Keratinocyte (primary cell): ENCODE results near the gene NR1H2. TPM values are rescaled to one million over a fixed set of nuclear protein-coding genes. Genes with fewer than 3 reads are reported as not detected.
"Not testable (repeated sequence)": the region's sequence is repeated elsewhere in the genome, so short reads cannot be mapped to it uniquely, and the experiment has no call there.

Source experiments
- DNase-seq: peaks from one replicate; pipeline ENCODE4 v3.0.0-alpha.2; 2011; ENCODE audit warnings: low read depth, missing footprints, low spot score
- FAIRE-seq: peaks from 2 replicates; lab custom pipeline; 2011; peaks lifted over from hg19 to GRCh38; lab: Jason Lieb, UNC
- H2AFZ ChIP-seq: 2 replicates; pipeline ENCODE4 v1.6.0; 2012; ENCODE audit warnings: low read length, control low read depth, inconsistent platforms; ENCODE audit not compliant: control insufficient read depth
- H3K27ac ChIP-seq: 2 replicates; pipeline ENCODE4 v1.5.1; 2011; ENCODE audit warnings: low read length; ENCODE audit not compliant: control insufficient read depth, insufficient read depth
- H3K27me3 ChIP-seq: 3 replicates; pipeline ENCODE4 v1.6.0; 2011; ENCODE audit warnings: low read length; ENCODE audit not compliant: control insufficient read depth, insufficient read depth; ENCODE audit errors: extremely low read depth
- H3K36me3 ChIP-seq, 2 experiments: 2 replicates in 1 of 2; 3 replicates in 1 of 2; pipeline ENCODE4 v1.5.1; 2011; ENCODE audit warnings: low read length in 2 of 2, mild to moderate bottlenecking in 1 of 2; ENCODE audit not compliant: control insufficient read depth in 2 of 2, insufficient read depth in 2 of 2; ENCODE audit errors: extremely low read depth in 1 of 2
- H3K4me1 ChIP-seq: 3 replicates; pipeline ENCODE4 v1.5.1; 2011; ENCODE audit warnings: low read length; ENCODE audit not compliant: control insufficient read depth, insufficient read depth; ENCODE audit errors: extremely low read depth
- H3K4me2 ChIP-seq: 3 replicates; pipeline ENCODE4 v1.6.0; 2011; ENCODE audit warnings: low read depth, low read length; ENCODE audit not compliant: control insufficient read depth, insufficient read depth; ENCODE audit errors: extremely low read depth
- H3K4me3 ChIP-seq, 3 experiments: fragments of 200-600 bp in 1 of 3; sonication (generic) in 1 of 3; 2 replicates in 2 of 3; 3 replicates in 1 of 3; pipeline ENCODE4 v1.5.1; 2011 to 2016; ENCODE audit warnings: low read length in 3 of 3, mild to moderate bottlenecking in 3 of 3, control low read depth in 2 of 3, inconsistent platforms in 1 of 3, low read depth in 1 of 3, mixed read lengths in 1 of 3, mixed run types in 1 of 3, moderate library complexity in 1 of 3; ENCODE audit not compliant: control insufficient read depth in 2 of 3, insufficient read depth in 2 of 3; ENCODE audit errors: extremely low read depth in 1 of 3
- H3K79me2 ChIP-seq: 2 replicates; pipeline ENCODE4 v1.6.0; 2012; ENCODE audit warnings: low read length; ENCODE audit not compliant: control insufficient read depth, insufficient read depth
- H3K9ac ChIP-seq: 3 replicates; pipeline ENCODE4 v1.6.0; 2011; ENCODE audit warnings: low read length; ENCODE audit not compliant: control insufficient read depth, insufficient read depth; ENCODE audit errors: extremely low read depth
- H3K9me1 ChIP-seq: 3 replicates; pipeline ENCODE4 v1.6.0; 2011; ENCODE audit warnings: low read length; ENCODE audit not compliant: control insufficient read depth, insufficient read depth; ENCODE audit errors: extremely low read depth
- H3K9me3 ChIP-seq: 2 replicates; pipeline ENCODE4 v1.5.1; 2012; ENCODE audit warnings: low read depth, low read length; ENCODE audit not compliant: control insufficient read depth
- H4K20me1 ChIP-seq: 3 replicates; pipeline ENCODE4 v1.6.0; 2011; ENCODE audit warnings: low read length; ENCODE audit not compliant: control insufficient read depth, insufficient read depth; ENCODE audit errors: extremely low read depth
- CTCF ChIP-seq, 3 experiments: IDR thresholded peaks in 1 of 3; conservative IDR thresholded peaks in 1 of 3; optimal IDR thresholded peaks in 1 of 3; 2 replicates in 2 of 3; 3 replicates in 1 of 3; pipeline versions ENCODE3 to v1.5.1; 2011; ENCODE audit warnings: low read length in 3 of 3, mild to moderate bottlenecking in 3 of 3, moderate library complexity in 2 of 3, control low read depth in 1 of 3, inconsistent platforms in 1 of 3; ENCODE audit not compliant: insufficient read depth in 2 of 3; ENCODE audit errors: extremely low read depth in 1 of 3
- EZH2 ChIP-seq: IDR thresholded peaks from one replicate; pipeline ENCODE4 v1.6.1; 2012; ENCODE audit warnings: inconsistent platforms, mild to moderate bottlenecking, low read length, moderate library complexity
- dilution Hi-C: fragments of 300-500 bp; cut with MboI; formaldehyde crosslinking; loops from one replicate; pipeline ENCODE4 v1.7.0; 2020; ENCODE audit warnings: low sequenced_read_pairs; ENCODE audit not compliant: extremely low pct_ligation_motif_present
- polyA plus RNA-seq, 5 experiments: library from polyadenylated mRNA; depleted of rRNA in 3 of 5; stranded (reverse) in 3 of 5; stranded (forward) in 1 of 5; unstranded in 1 of 5; fragments of >200 nt; gene quantifications; 1 replicate in 1 of 5; 2 replicates in 3 of 5; 3 replicates in 1 of 5; pipeline versions ENCODE4 v1.2.1 to v1.2.3, GENCODE V29; 2011 to 2012; ENCODE audit warnings: missing spikeins in 2 of 5, low read depth in 1 of 5, low replicate concordance in 1 of 5

The NR1H2 gene
- polyA plus RNA-seq, 1 donor (not counting 4 experiments of a cell fraction or from before 2014, with no cell fraction given) = 19.5 TPM

GRCh38 chr19:50341091-50341564 is 35.1 kb upstream of the NR1H2 start:
- Histone ChIP-seq H2AFZ (no peak overlapping the region), H3K9ac (no peak overlapping the region), H3K4me2 (no peak overlapping the region), H3K27ac (no peak overlapping the region), H3K36me3 (no peaks in the 10 kb centered on the region), H3K4me1 (no peaks in the 10 kb centered on the region), H3K4me3 (no peak overlapping the region), H3K27me3 (no peaks in the 10 kb centered on the region), H3K79me2 (no peaks in the 10 kb centered on the region), H3K9me1 (no peaks in the 10 kb centered on the region), H4K20me1 (no peaks in the 10 kb centered on the region), H3K9me3 (no peaks in the 10 kb centered on the region)
- no peak for TF ChIP-seq EZH2
- TF ChIP-seq CTCF (optimal IDR thresholded peaks at IDR 0.05 in 1 of 3, IDR thresholded peaks at IDR 0.05 in 1 of 3, conservative IDR thresholded peaks at IDR 0.05 in 1 of 3; ENCODE audit: extremely low read depth in 1 of 3, insufficient read depth in 2 of 3, low read length in 3 of 3) = no peak
- DNase-seq (no peak), FAIRE-seq (no peak)
- dilution Hi-C loops = no loop called here

GRCh38 chr19:50344661-50345318 is 31.5 kb upstream of the NR1H2 start:
- dilution Hi-C loops = no loop called here
- no peak overlapping the region for H2AFZ ChIP-seq
- H3K9me1 ChIP-seq = no peaks in the 10 kb centered on the region
- FAIRE-seq = no peak
- no peaks in the 10 kb centered on the region for H3K9me3 ChIP-seq
- H3K27me3 ChIP-seq = no peaks in the 10 kb centered on the region
- H3K36me3 ChIP-seq = no peaks in the 10 kb centered on the region
- H3K9ac ChIP-seq = no peak overlapping the region
- no peak for TF ChIP-seq CTCF (optimal IDR thresholded peaks at IDR 0.05 in 1 of 3, IDR thresholded peaks at IDR 0.05 in 1 of 3, conservative IDR thresholded peaks at IDR 0.05 in 1 of 3; ENCODE audit: extremely low read depth in 1 of 3, insufficient read depth in 2 of 3, low read length in 3 of 3)
- TF ChIP-seq EZH2 = no peak
- no peaks in the 10 kb centered on the region for H3K79me2 ChIP-seq
- no peak overlapping the region for H3K4me2 ChIP-seq
- no peaks in the 10 kb centered on the region for H4K20me1 ChIP-seq
- no peak for DNase-seq
- H3K27ac ChIP-seq = no peak overlapping the region
- no peak overlapping the region for H3K4me3 ChIP-seq
- H3K4me1 ChIP-seq = peaks cover 1% of the 10 kb centered on the region

- FAIRE-seq, H4K20me1 ChIP-seq, H3K79me2 ChIP-seq: not testable (repeated sequence)
Measured at GRCh38 chr19:50347089-50347581, 29.1 kb upstream of the NR1H2 start.

More at GRCh38 chr19:50347089-50347581, 29.1 kb upstream of the NR1H2 start:
- H3K4me1 ChIP-seq, H3K27ac ChIP-seq, H3K4me3 ChIP-seq, H3K27me3 ChIP-seq, H2AFZ ChIP-seq, dilution Hi-C loops, H3K9ac ChIP-seq, H3K9me1 ChIP-seq, H3K4me2 ChIP-seq, DNase-seq, H3K9me3 ChIP-seq, H3K36me3 ChIP-seq: not testable (repeated sequence)
